ENCODE measurements around the gene CARD9. TPM values are rescaled to one million over a fixed set of nuclear protein-coding genes. Genes with fewer than 3 reads are reported as not detected.
A peak's percentile ranks its signal among the peaks of the same experiment; 100 is the strongest.
"Not testable (repeated sequence)": the region's sequence is repeated elsewhere in the genome, so short reads cannot be mapped to it uniquely, and the experiment has no call there.

CARD9 gene
- total RNA-seq, 1 donor from 2014 or later = 1.5 TPM

DNA sequence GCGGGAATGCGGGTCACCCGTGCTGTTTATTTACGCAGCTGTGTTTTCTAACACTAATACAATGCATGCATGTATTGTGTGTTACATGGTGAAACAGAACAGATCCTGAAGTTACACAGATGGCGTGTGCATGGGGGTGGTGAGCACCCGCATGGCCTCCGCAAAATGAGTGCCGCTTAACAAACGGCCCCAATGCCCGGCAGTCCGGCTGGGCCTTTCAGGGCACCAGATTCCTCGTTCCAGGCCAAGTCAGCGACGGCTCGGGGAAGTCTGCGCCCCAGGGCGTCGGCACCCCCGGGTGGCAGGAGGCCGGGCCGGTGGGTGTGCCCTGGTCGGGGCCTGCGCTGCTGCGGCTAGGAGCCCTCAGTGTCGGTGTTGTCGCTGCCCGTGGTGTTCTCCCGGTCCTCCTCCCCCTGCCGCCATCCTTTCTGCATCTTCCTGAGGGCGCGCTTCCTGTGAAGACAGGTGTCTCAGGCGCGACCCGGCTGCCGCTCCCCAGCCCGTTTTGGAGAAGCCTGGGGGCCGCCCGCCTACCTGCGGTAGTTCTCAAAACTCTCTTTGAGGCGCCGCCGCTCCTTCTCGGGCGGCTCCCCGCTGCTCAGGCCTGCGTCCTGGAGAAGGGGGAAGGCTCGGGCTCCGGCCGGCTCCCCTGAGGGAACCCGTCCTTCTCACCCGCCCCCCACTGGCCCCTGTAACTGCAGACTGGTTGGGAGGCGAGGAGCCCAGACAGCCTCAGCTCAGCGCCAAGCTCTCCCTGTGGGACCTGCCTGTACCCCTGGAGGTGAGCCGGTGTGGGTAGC lies 9.3 kb downstream of the CARD9 start:
- no peak for DNase-seq (ENCODE audit: low read depth)

GRCh38 chr9:136363106-136363948 lies 10.1 kb downstream of the CARD9 start, which contains the start of gene DNLZ:
Gene DNLZ (minus strand): TSS chr9:136363744. CDS start chr9:136363714, 30 bp downstream.
- peak; percentile 81 for DNase-seq (ENCODE audit: low read depth)

DNA sequence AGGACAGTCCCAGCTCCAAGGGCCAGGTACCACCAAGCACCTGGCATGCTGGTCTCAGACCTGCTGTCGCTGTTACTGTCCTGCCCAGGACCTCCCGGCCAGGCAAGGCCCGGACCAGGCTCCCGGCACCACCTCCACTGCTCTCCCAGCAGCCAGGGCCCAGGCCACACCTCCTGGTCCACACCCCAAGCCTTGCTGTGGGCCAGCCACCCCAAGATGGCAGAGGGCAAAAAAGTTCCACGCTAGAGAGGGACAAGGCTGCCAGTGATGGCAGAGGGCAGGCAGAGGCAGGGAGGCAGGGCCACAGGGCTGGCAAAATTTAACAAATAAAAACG lies 11.1 kb downstream of the CARD9 start:
- DNase-seq (ENCODE audit: low read depth) = no peak

DNA sequence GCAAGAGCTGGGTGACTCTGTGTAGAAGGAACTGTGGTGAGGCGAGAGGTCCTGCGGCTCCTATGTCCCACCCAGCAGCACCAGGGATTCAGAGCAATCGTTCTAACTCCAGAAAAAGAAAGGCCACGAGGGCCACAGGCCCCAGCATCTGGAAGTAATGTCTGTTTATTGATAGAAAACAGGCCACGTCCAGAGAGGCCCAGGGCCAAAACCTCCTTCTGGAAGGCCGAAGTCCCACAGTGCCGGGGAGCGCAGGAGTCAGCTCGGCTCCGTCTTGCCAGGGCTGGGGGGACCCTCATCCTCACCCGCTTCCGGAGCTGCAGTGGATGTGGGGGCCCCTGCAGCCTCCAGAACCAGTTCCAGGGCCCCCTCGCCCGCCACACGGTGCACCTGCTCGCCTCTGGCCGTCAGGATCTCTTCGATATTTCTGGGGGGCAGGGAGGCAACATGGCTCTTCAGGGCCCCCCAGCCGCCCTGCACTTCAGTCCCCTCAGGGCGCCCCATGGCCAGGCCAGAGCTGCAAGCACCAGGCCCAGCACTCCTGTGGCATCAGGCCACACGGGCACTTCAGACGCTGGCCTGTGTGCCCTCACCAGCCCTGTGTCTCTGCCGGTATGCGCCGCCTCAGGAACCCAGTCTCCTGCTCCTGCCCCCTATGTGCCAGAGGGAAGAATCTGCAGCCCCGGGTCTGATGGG lies 11.6 kb downstream of the CARD9 start:
- no peak for DNase-seq (ENCODE audit: low read depth)

GRCh38 chr9:136361047-136361753 lies 12.3 kb downstream of the CARD9 start:
- DNase-seq (ENCODE audit: low read depth) = no peak

DNA sequence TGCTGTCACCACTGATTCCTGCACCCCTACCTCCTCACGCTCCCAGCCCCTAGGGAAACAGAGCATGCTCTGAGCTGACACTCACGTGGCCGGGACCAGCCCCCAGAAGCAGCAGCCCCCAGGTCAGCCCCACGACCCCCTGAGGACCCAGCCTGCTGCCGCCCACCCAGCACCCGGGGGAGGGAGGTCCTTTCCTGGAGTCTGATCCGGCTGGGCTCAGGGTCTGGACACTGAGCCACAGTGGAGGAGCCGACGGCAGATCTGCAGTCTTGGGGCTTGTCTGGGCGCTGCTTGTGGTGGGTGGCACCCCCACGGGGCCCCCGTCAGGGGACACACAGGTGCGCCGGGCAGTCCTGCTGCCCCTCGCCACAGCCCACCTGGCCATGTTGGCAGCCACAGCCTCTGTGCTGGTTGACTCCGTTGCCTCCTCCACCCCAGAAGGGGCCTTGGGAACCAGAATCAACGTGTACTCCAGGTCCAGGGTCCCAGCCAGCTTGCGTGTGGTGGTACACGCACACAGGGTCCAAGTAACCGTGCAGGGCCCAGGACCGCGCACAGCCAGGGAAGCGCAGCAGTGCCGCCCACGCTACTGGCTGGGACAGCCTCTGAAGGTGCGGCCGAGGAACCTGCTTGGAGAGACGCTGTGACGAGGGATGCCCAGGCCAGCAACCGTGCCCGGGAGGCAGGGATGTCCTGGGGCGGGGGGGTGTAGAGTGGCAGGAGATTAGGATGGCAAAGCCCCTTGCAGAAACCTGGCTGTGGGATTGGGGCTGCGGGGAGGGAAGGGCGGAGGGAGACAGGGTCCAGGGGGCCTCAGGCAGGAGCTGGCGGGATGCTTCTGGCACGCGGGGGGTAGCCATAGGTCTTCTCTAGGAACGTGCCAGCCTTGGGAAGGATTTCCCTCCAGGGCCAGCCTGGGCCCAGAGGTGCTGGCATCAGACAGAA lies 13.4 kb downstream of the CARD9 start:
- no peak for DNase-seq (ENCODE audit: low read depth)

- no peak for DNase-seq (ENCODE audit: low read depth)
Measured at GRCh38 chr9:136358888-136359287, 14.6 kb downstream of the CARD9 start.

- no peak for DNase-seq (ENCODE audit: low read depth)
Measured at GRCh38 chr9:136358016-136358415, 15.5 kb downstream of the CARD9 start.

DNA sequence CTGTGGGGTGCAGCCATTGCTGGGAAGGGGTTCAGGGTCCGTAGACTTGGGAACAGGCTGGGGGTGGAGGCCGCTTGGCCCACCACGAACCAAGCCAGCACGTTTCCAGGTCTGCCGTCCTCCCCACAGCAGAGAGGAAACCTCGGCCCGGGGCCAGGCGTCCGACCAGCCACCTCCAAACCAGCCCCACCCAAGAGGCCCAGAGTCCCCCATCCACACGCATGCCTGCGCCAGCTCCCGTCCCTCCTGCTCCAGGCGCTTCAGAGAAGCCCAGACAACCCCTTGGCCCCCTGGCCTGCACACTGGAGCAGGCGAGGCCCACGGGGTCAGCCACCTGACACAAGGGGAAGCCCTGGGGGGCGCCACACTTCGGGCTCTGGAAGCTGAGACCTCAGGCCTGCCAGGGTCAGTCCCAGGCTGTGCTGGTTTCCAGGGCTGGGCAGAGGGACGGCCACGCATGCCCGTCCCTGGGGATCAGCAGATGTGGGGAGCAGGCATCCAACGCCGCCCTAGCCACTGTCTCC lies 16.2 kb downstream of the CARD9 start:
- no peak for DNase-seq (ENCODE audit: low read depth)

DNA sequence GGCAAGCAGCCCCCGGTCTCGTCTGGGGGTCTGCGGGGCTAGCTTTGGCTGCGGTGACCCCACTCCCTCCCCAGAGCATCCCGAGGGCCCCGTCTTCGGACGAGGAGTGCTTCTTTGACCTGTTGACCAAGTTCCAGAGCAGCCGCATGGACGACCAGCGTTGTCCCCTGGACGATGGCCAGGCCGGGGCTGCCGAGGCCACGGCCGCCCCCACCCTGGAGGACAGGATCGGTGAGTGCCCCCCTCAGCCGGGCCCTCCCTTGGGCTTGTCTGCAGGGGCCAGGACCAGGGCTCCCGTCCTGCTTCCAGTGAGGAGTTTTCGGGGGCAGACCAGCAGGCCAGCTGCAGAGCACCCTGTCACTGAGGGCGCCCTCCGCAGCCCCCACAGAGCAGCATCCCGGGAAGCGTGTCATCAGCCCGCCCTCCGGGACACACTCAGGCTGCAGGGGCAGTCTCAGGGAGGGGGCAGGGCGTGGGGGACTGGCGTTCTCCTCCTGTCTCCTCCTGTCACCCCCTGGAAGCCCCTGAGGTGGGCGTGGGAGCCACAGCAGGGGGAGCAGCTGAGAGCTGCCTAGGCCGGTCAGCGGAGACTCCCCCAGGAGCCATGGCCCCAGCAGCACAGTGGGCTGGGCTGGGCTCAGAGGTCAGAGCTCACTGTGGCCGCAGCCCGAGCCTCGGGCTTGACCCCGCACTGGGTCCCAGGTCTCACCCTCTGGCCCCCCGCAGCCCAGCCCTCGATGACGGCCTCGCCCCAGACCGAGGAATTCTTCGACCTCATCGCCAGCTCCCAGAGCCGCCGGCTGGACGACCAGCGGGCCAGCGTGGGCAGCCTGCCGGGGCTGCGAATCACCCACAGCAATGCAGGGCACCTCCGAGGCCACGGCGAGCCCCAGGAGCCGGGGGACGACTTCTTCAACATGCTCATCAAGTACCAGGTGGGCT lies 17.6 kb downstream of the CARD9 start:
- no peak for DNase-seq (ENCODE audit: low read depth)

DNA sequence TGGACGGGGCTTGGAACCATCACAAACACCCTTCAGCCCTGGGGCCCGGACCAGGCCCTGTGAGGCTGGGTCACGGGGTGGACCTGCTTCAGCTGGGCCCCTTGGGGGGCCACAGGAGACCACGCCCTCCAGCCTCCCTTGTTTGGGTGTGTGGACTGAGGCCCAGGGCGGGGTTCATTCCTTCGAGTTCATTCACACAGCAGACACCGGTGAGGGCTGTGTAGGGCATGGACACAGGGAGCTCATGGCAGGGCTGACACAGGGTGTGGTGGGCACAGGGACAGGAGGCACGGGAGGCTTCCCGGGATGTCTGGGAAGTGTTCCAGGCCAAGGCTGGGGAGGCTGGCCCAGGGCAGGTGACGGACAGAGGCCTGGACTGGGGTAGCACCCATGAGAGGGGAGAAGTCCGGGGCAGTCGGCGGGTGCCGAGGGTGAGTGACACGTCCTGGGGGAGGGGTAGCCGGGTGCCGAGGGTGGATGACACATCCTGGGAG lies 18.8 kb downstream of the CARD9 start:
- DNase-seq (ENCODE audit: low read depth) = peak; percentile 8

DNA sequence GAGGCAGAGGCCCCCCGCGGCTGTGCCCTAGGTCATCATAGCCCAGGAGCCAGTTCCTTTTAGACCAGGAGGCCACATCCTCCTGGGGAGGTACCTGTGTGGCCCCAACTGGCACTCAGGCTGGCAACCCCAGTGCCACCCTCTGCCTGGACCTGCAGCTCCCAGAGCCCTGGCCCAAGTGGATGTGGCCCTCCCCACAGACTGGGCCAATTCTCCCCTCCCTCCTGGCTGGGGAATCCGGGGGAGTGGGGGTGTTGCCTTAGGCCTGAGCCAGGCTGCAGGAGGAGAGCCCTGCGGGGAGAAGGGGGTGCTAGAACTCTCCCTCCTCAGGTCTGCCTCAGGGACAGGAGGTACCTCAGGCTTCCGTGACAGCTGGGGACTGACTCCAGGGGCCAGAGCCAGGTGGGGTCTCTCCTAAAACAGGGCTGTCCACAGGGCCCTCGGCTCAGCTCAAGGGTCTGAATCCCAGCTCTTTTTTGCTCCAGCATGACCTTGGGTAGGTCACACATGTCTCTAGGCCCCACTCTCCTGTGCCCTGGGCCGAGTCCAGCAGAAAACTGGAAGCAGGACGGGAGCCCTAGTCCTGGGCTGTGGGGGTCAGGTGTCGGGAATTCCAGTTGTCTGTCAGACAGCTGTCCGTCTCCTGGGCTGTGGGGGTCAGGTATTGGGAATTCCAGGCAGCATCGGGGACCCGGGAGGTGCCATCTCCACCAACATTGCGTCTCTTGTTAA lies 19.5 kb downstream of the CARD9 start:
- DNase-seq (ENCODE audit: low read depth) = no peak

GRCh38 chr9:136353088-136353487 lies 20.4 kb downstream of the CARD9 start:
- no peak for DNase-seq (ENCODE audit: low read depth)

DNA sequence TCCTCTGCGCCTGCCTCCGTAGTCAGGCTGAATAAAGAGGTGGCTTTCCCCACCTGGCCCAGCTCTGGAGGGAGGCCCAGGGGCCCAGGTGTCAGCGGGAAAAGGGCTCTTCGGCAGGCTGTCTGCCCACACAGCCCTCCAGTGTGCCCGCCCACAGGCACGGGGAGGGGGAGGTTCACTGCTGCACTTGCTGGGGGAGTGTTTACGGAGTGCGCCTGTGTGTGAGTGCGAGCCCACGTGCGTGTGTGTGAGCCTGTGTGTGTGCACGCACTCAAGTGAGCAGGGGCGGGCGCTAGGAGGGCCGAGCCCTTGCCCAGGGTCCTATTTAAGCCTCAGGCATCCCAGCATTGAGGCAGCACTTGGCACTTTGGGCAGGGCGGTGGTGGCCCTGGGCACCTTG lies 20.8 kb downstream of the CARD9 start:
- no peak for DNase-seq (ENCODE audit: low read depth)

- DNase-seq (ENCODE audit: low read depth) = not testable (repeated sequence)
Measured at GRCh38 chr9:136351868-136352267, 21.6 kb downstream of the CARD9 start.

- DNase-seq (ENCODE audit: low read depth) = no peak
Measured at GRCh38 chr9:136351252-136351800, 22.1 kb downstream of the CARD9 start.

DNA sequence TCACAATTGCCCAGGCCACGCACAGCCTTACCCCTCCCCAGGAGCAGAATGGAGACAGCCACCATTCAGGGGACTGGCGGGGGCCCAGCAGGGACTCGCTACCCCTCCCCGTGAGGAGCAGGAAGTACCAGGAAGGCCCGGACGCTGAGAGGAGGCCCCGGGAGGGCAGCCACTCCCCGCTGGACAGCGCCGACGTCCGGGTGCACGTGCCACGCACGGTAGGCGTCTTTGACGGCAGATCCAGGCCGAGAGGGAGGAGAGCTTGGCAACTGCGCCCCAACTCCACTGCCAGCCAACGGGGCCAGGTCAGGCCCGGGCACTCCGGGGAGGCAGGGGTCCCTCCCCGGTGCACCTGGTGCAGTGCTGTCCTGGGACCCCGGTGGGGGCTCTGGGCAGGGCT lies 23.9 kb downstream of the CARD9 start:
- no peak for DNase-seq (ENCODE audit: low read depth)

- no peak for DNase-seq (ENCODE audit: low read depth)
Measured at GRCh38 chr9:136348691-136349090, 24.8 kb downstream of the CARD9 start.

Data from renal cortical epithelial cell (primary cell).